ENCODE measurements around the gene FAM209B. TPM values are rescaled to one million over a fixed set of nuclear protein-coding genes. Genes with fewer than 3 reads are reported as not detected.
"Not testable (repeated sequence)": the region's sequence is repeated elsewhere in the genome, so short reads cannot be mapped to it uniquely, and the experiment has no call there.

Gene FAM209B
- polyA plus RNA-seq, 3 donors = 0.29 to 0.37 (median 0.37) TPM

DNA sequence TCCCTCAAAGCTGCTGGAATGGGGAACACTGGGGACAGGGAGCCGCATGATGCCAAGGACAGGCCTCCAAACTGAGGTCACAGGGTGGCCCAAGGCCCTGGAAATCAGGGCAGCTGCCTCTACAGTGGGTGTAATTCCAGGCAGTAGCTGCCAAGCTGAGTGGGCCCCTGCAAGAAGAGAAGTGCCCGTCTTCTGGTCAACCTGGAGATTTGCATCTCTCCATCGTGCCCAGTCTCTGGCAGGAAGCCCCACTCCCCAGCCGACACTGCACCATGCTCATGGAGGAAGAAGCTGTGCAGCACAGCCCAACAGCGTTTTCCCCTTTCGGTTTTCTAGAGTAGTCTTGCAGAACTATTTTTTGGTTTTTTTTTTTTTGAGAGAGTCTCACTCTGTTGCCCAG is 10.7 kb upstream of the FAM209B start:
- no peak for DNase-seq (ENCODE audit: extremely low read depth in 1 of 11, low read depth in 9 of 11, low spot score in 4 of 11)

DNA sequence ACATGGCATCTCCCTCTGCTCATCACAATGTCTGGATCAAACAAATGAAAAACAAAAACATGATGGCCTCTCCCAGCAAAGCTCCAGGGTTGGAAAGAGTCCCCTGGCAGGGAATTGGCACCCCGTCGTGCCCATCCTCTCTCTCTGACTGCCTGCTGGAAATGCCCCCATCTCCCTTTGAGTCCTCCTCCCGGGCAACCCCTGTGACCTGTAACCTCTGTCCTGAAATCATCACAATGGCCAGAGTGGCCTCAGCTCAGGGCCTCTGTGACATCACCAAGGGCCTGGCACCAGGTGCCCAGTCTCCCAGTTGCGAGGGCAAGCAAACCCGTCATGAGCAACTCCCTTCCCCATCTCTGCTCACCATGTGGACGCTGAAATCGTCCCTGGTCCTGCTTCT is 8.6 kb upstream of the FAM209B start, which contains the start of gene FAM209A:
Gene FAM209A (plus strand): TSS at position 301 of the 400 bp plus-strand sequence. CDS start 65 bp downstream, at position 366.
- not testable (repeated sequence) for DNase-seq (ENCODE audit: extremely low read depth in 1 of 11, low read depth in 9 of 11, low spot score in 4 of 11)

DNA sequence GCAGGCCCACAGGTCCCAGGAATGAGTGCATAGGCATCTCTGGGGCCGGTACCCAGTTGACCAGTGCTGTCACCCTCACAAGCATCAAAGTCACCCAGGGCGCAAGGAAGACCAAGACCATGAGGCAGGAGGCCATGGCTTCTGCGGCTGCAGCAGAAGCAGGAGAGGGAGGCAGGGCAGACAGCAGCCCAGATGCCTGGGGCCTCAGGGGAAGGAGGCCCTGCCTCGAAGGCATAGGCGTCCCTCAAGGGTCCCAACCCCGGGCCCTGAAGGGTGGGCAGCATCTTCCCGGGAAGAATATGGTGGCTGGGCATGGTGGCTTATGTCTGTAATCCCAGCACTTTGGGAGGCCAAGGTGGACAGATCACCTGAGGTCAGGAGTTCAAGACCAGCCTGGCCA is 5.5 kb upstream of the FAM209B start:
- DNase-seq (ENCODE audit: extremely low read depth in 1 of 11, low read depth in 9 of 11, low spot score in 4 of 11) = no peak

DNA sequence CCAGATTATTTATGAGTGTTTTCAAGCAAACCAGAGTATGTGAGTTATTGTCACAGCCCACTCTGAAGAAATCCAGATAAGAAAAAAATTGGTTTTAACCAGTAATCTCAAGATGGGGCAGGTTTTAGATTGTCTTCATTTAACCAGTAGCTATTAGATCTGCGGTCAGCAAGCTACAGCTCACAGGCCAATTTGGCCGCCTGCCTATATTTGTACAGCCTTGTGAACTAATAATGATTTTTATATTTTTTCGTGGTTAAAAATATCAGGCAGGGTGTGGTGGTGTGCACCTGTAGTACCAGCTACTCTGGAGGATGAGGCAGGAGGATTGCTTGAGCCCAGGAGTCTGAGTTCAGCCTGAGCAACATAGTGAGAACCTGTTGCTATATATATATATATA is 5.0 kb downstream of the FAM209B start:
- no peak for DNase-seq (ENCODE audit: extremely low read depth in 1 of 11, low read depth in 9 of 11, low spot score in 4 of 11)

DNA sequence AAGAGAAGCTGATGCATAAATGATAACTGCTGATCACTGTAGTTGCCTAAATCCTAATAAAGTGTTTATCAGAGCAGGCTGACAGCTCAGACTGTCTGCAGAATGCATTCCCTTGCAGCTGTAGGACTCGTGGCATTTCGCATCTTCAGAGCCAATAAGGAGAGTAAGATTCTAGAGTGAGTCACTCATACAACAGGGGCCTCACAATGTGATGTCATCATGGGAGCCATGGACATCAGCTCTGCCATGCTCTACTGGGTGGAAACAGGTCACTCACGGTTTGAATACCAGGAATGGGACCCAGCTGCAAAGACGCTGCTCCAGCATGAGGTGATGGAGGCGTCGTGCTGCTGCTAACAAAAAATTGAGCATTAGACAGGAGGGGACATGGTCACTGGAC is 7.4 kb downstream of the FAM209B start:
- DNase-seq (ENCODE audit: extremely low read depth in 1 of 11, low read depth in 9 of 11, low spot score in 4 of 11) = no peak

DNA sequence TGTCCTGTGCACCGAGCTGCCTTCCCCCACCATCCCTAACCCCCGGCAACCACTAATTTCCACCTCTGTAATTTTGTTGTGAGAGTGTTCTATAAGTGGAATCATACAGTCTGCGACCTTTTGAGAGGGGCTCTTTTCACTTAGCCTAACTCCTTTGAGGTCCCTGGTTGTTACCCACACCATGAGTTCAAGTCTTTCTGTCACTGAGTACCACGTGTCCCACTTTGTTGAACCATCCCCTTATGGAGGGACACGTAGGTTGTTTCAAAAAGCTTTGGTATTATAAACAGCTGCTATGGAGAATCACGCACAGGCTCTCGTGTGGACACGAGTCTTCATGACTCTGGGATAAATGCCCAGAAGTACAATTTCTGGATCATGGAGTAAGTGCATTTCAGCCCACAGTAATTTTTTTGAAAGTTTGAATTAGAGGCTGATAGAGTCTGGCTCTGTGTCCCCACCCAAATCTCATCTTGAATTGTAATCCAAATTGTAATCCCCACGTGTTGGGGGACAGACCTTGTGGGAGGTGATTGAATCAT is 9.5 kb downstream of the FAM209B start:
- no peak for DNase-seq (ENCODE audit: extremely low read depth in 1 of 11, low read depth in 9 of 11, low spot score in 4 of 11)

DNA sequence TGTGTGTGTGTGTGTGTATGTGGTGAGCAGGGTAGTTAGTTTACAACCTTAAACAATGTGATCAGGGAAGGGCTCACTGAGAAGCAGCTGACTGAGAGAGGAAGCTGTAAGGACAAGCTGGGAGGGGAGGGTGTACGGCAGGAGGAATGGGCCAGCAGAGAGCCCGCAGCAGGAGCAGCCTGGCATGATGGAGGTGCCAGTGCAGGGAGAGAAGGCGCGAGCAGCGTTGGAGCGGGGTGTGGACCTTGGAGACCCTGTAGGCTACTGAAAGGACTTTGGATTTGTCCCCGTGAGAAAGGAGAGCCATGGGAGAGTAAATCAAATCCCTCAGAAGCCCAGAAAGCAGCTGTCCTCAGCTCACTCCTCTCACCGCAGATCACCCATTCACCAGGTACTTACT is 18.5 kb downstream of the FAM209B start:
- DNase-seq (ENCODE audit: extremely low read depth in 1 of 11, low read depth in 9 of 11, low spot score in 4 of 11) = no peak

DNA sequence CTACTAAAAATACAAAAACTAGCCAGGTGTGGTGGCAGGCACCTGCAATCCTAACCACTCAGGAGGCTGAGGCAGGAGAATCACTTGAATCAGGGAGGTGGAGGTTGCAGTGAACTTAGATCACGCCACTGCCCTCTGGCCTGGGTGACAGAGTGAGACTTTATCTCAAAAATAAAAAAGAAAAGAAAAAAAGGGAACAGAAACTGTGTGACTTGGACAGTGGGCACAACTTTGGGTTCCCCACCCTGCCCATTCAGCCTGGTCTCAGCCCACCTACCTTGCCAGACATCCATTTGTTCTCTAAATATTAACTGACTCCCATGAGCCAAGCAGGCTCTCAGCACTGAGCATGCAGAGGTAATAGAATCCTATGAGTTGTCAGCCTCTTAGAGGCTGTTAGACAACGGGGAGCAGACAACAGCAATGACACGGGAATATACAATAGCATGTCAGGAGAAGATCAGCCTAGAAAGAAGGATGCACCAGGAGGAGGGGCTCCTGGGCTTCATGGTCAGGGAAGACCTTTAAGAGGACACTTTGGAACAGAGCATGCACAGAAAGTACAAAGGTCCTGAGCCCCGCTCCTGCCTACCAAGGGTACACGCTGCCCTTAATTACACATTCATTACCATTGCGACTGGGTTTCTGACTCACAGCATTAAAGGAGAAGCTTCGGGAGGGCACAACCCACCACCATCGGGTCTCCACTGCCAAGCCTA is 20.0 kb downstream of the FAM209B start:
- DNase-seq (ENCODE audit: extremely low read depth in 1 of 11, low read depth in 9 of 11, low spot score in 4 of 11) = no peak

DNA sequence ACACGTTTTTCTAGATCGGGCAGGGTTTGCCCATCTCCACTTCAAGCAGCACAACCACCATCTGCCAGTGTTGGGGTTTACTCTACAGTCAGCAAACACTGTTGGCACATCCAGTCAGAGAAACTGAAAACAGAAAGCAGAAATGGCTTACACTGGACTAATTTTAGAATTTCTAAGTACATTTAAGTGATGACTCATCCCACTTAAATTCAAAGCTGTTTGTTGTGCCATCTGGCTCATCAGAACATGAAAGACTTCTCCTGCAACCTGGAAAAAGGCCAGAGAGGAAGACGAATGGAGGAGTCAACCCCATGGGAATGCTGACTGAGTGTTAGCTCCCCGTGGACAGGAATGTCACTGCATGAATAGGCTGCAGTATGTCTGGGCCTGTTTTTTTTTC is 21.8 kb downstream of the FAM209B start:
- DNase-seq (ENCODE audit: extremely low read depth in 1 of 11, low read depth in 9 of 11, low spot score in 4 of 11) = peak in 2 of 11 donors; percentile 7 to 9

DNA sequence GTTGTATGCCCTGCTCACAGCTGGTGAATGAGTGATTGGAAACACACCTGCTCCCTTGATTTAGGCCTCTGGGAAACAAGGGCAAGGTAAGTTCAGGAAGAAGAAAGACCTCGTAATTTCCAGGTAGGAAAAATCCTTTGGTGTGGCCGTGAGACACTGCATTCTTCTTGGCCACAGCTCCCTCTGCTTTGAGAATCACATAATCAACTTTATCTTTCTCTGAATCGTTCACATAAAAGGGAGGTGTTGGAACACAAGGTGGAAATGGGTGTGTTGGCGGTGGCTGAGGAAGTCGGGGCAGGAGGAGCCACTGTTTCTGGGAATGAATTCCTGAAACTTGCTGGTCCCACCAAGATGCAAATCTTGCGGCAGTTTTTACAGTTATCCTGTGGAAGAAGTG is 25.9 kb downstream of the FAM209B start:
- no peak for DNase-seq (ENCODE audit: extremely low read depth in 1 of 11, low read depth in 9 of 11, low spot score in 4 of 11)

DNA sequence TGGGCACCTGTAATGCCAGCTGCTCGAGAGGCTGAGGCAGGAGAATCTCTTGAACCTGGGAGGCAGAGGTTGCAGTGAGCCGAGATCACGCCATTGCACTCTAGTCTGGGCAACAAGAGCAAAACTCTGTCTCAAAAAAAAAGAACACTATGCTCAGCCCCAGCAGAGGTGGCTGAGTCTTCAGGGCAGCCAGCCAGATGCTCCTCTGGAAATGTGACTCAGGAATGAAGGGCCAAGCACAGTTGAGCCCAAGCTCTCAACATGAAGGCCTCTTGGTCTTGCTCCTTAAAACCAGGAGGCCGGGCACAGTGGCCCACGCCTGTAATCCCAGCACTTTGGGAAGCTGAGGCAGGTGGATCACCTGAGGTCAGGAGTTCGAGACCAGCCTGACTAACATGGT is 31.5 kb downstream of the FAM209B start:
- DNase-seq (ENCODE audit: extremely low read depth in 1 of 11, low read depth in 9 of 11, low spot score in 4 of 11) = not testable (repeated sequence)

DNA sequence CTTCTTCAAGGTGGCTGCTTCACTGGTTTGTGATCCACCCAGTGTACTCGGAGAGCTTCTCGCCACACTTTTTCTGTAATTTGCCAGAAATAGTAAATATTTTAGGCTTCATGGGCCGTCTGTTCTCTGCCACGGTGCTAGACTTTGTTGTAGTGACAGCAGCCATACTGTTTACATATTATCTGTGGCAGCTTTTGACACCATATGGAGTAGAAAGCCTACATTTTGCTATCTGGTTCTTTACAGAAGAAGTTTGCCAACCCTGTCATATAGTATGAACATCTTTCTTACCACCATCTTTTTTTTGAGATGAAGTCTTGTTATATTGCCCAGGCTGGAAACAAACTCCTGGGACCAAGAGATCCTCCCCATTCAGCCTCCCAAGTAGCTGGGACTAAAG is 32.5 kb downstream of the FAM209B start:
- DNase-seq (ENCODE audit: extremely low read depth in 1 of 11, low read depth in 9 of 11, low spot score in 4 of 11) = no peak

DNA sequence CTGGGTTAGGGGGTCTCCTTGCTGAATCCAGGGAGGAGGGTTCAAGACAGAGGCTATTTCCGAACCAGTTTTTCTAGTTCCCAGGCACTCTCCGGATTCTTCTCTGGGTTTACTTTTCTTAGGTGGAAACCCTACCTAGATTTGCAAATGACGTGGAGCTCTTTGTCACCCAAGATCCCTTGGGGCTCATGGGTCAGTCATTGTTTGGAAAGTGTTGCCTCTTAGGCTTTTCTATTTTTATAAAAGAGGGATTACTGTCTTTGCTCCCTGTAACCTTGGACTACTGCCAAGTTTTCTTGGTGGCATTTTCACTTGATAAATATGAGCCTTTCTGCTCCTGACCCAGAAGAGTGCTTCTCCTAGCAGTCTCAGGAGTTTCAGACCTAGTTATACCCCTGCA is 33.6 kb downstream of the FAM209B start:
- DNase-seq (ENCODE audit: extremely low read depth in 1 of 11, low read depth in 9 of 11, low spot score in 4 of 11) = peak in 1 of 11 donors; percentile 7

DNA sequence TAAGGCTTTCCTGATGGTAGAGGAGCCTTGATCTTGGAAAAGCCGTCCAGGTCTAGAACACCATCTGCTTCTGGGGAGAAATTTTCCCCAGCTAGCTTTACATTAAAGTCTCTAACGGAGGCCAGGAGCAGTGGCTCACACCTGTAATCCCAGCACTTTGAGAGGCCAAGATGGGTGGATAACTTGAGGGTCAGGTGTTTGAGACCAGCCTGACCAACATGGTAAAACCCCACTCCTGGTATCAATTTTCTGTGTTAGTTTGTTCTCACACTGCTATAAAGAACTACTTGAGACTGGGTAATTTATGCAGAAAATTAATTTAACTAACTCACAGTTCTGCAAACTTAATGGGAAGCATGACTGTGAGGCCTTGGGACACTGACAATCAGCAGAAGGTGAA is 37.8 kb downstream of the FAM209B start:
- no peak for DNase-seq (ENCODE audit: extremely low read depth in 1 of 11, low read depth in 9 of 11, low spot score in 4 of 11)

DNA sequence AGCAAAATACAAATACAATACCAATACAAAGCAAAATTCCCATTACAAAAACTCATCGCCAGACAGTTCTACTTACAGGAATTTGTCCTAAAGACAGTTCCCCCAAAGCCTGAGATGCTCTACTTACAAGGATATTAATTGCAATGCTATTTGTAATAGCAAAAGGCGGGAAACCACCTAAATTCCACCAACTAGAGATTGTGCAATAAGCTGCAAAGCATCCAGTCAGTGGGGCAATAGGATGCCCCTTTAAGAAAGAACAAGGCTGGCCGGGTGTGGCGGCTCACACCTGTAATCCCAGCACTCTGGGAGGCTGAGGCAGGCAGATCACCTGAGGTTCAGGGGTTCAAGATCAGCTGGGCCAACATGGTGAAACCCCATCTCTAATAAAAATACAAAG is 39.1 kb downstream of the FAM209B start:
- DNase-seq (ENCODE audit: extremely low read depth in 1 of 11, low read depth in 9 of 11, low spot score in 4 of 11) = no peak

DNA sequence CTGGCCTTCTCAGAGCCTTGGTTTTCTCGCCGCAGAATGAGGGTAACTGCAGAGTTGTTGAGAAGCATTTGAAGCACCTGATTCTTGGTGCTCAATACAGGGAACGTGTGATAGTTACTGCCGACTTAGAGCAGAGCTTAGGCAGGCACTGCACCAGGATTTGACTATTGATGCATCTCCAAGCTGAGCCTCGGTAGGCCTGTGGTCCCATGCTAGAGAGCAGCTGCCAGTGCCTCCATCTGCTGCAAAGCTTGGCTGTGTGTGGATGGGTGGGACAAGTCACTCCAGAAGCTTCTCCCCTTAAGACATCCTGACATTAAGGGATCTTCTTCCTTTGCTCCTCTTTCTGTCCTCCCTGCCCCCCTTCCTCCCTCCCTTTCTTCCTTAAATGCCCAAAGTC is 40.9 kb downstream of the FAM209B start:
- DNase-seq (ENCODE audit: extremely low read depth in 1 of 11, low read depth in 9 of 11, low spot score in 4 of 11) = no peak

DNA sequence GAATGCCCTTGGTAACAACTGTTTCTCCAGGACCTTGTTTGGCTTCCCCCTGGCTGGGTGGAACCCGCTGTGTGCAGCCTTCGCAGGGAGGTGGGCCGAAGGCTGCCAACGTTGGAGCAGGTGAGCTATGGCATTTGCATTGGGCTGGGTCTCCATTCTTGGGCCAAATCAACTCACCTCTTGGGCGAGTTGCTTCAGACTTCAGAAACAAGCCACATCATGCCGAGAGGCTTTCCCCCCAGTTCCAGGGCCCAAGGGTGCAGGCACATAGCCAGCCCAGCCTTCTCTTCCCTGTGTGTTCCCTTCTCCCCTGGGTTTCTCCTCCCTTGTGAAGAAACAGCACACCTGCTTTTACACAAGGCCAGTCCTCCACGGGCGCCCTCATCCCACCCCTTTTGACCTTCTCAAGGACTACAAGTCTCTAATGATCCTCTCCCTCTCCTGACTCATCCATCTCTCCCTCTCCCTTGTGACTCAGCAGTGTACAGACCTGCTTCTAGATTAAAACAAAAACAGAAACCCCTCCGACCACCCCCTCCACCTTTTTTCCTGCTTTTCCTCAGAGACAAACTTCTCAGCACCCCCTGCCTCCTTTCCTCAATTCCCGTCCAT is 41.6 kb downstream of the FAM209B start:
- no peak for DNase-seq (ENCODE audit: extremely low read depth in 1 of 11, low read depth in 9 of 11, low spot score in 4 of 11)

DNA sequence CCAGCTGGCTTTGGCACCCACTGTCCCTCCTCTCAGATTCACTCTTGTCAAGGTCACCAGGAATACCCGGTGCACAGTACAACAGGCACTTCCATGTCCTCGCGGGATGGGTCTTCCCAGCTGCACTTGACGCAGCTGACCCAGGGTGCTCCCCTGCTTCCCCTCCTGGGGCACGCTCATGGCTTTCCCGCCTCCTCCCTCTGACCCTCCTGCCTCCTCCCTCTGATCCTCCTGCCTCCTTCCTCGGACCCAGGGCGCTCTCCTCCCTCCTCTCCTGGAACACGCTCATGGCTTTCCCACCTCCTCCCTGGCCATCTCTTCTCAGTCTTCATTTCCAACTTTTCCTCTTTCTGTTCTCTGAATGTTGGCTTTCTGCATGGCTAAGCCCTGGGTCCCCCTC is 42.1 kb downstream of the FAM209B start:
- no peak for DNase-seq (ENCODE audit: extremely low read depth in 1 of 11, low read depth in 9 of 11, low spot score in 4 of 11)

DNA sequence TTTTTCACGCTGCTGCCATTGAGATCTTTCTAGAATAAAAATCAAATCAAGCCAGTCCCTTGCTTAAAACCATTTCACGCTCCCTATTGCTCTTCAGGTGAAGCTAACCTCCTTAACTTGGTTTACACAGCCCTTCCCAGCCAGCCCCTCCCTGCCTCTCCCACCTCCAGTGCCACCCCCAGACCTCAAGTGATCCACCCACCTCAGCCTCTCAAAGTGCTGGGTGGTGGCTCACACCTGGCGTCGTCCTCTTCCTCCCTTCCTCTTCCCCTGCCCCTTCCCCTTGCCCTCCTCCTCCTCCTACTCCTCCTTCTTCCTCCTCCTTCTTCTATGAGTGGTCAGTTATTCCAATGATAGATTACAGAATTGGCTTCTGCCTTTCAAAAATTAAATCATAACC is 42.9 kb downstream of the FAM209B start:
- no peak for DNase-seq (ENCODE audit: extremely low read depth in 1 of 11, low read depth in 9 of 11, low spot score in 4 of 11)

DNA sequence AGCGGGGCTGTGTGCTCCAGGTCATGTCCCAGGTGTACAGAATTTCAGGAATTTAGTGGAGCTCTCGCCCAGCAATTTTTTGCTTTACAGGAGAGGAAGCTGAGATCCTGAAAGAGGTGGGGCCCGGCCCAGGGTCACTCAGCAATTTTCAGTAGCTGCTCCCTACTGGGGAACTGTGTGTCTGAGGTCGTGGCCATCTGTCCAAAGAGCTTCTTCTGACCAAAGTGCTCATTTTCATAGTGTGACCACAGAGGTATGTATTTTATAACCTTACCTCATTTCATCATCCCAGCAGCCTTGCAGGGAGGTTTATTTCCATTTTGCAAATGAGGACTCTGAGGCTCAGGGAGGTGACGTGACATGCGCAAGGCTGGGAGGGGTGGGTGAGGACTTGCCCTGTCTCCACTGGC is 46.3 kb downstream of the FAM209B start:
- DNase-seq (ENCODE audit: extremely low read depth in 1 of 11, low read depth in 9 of 11, low spot score in 4 of 11) = no peak

DNA sequence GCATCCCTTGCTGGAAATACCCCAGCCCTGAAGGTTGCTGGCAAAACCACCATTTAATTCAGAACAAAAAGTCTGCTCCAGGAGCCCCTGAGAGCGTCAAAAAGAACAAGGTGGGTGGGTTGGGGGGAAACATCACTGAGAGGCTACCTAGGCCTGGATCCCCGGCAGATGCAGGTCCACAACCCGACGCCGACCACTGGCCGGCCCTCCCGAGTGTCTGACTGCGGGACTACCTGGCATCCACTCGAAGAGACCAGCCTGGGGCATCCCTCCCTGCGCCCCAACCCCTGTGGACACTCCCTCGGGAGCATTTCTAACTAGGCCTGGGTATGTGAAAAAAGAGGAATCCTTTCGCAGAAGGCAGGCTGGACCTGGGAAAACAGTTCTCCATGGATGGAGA is 47.2 kb downstream of the FAM209B start:
- DNase-seq (ENCODE audit: extremely low read depth in 1 of 11, low read depth in 9 of 11, low spot score in 4 of 11) = no peak

Data from renal cortex interstitium (tissue), 11 donors.